HEK293 (cell line): ENCODE measurements around the gene KIF2C.
A peak's percentile ranks its signal among the peaks of the same experiment; 100 is the strongest.
"Not testable (repeated sequence)": the region's sequence is repeated elsewhere in the genome, so short reads cannot be mapped to it uniquely, and the experiment has no call there.

ENCODE experiments used
- CTCF ChIA-PET: fragments of 350-600 bp; formaldehyde crosslinking; extraction: SDS; loops from one replicate; lab custom pipeline; 2021; ENCODE audit warnings: antibody characterized with exemption; lab: Yijun Ruan, JAX
- POLR2A ChIA-PET: fragments of 300-600 bp; formaldehyde crosslinking; extraction: SDS; loops from one replicate; lab custom pipeline; 2020; ENCODE audit warnings: antibody characterized with exemption, inconsistent platforms; lab: Yijun Ruan, JAX
- H3K27ac ChIP-seq: fragments of 200-500 bp; sonication (Bioruptor generic); 2 replicates; pipeline ENCODE4 v1.5.1; 2014; ENCODE audit warnings: low read depth, low read length, control low read depth, inconsistent platforms; ENCODE audit errors: extremely low read depth
- H3K36me3 ChIP-seq, 2 experiments: fragments of 200-500 bp in 1 of 2; sonication (Bioruptor generic) in 1 of 2; 1 replicate in 1 of 2; 2 replicates in 1 of 2; pipeline ENCODE4 v1.5.1; 2014 to 2017; ENCODE audit warnings: inconsistent platforms in 2 of 2, low read length in 2 of 2; ENCODE audit not compliant: control insufficient read depth in 2 of 2, insufficient read depth in 1 of 2
- H3K4me1 ChIP-seq: fragments of 200-500 bp; sonication (Bioruptor generic); 2 replicates; pipeline ENCODE4 v1.5.1; 2014; ENCODE audit warnings: mild to moderate bottlenecking, low read length, inconsistent platforms; ENCODE audit not compliant: control insufficient read depth, insufficient read depth
- H3K4me3 ChIP-seq: 2 replicates; pipeline ENCODE4 v1.5.1; 2011; ENCODE audit warnings: low read depth, mild to moderate bottlenecking, control low read depth, low read length, moderate library complexity
- H3K9me3 ChIP-seq: fragments of 200-500 bp; sonication (Bioruptor generic); 2 replicates; pipeline ENCODE4 v1.5.1; 2014; ENCODE audit warnings: low read depth, low read length, inconsistent platforms; ENCODE audit not compliant: control insufficient read depth, insufficient read depth
- AEBP2 ChIP-seq: fragments of 450-650 bp; formaldehyde crosslinking; IDR thresholded peaks from 2 replicates; pipeline ENCODE4 v1.5.1; 2016; ENCODE audit warnings: missing biosample characterization, missing genetic modification characterization, borderline replicate concordance
- BCL11A ChIP-seq: fragments of 450-650 bp; formaldehyde crosslinking; IDR thresholded peaks from 2 replicates; pipeline ENCODE4 v1.5.1; 2016; ENCODE audit warnings: low read depth, missing biosample characterization, missing genetic modification characterization
- ELK4 ChIP-seq: IDR thresholded peaks from 2 replicates; pipeline ENCODE4 v1.6.1; 2011; ENCODE audit warnings: mild to moderate bottlenecking, low read depth, low read length, borderline replicate concordance
- FEZF1 ChIP-seq: fragments of 450-650 bp; formaldehyde crosslinking; IDR thresholded peaks from 2 replicates; pipeline ENCODE4 v1.5.1; 2016; ENCODE audit warnings: missing biosample characterization, missing genetic modification characterization
- GFI1B ChIP-seq: fragments of 450-650 bp; formaldehyde crosslinking; IDR thresholded peaks from 2 replicates; pipeline ENCODE4 v1.5.1; 2016; ENCODE audit warnings: missing biosample characterization, missing genetic modification characterization
- IKZF3 ChIP-seq: fragments of 450-650 bp; IDR thresholded peaks from 2 replicates; pipeline ENCODE4 v1.5.0; 2018; ENCODE audit warnings: missing biosample characterization, mild to moderate bottlenecking, missing genetic modification characterization, moderate library complexity
- KLF1 ChIP-seq: fragments of 450-650 bp; formaldehyde crosslinking; IDR thresholded peaks from 2 replicates; pipeline ENCODE4 v1.5.1; 2016; ENCODE audit warnings: missing biosample characterization, missing genetic modification characterization
- KLF16 ChIP-seq: fragments of 450-650 bp; formaldehyde crosslinking; IDR thresholded peaks from 2 replicates; pipeline ENCODE4 v1.5.1; 2017; ENCODE audit warnings: missing biosample characterization, missing genetic modification characterization
- KLF8 ChIP-seq: fragments of 450-650 bp; formaldehyde crosslinking; IDR thresholded peaks from 2 replicates; pipeline ENCODE4 v1.5.1; 2016; ENCODE audit warnings: missing biosample characterization, missing genetic modification characterization
- OVOL3 ChIP-seq: fragments of 450-650 bp; formaldehyde crosslinking; IDR thresholded peaks from 2 replicates; pipeline ENCODE4 v1.5.1; 2016; ENCODE audit warnings: missing biosample characterization, missing genetic modification characterization
- ZBTB1 ChIP-seq: fragments of 450-650 bp; formaldehyde crosslinking; IDR thresholded peaks from 2 replicates; pipeline ENCODE4 v1.5.1; 2016; ENCODE audit warnings: missing biosample characterization, missing genetic modification characterization
- ZFP69B ChIP-seq: fragments of 450-650 bp; formaldehyde crosslinking; IDR thresholded peaks from 2 replicates; pipeline ENCODE4 v1.5.1; 2016; ENCODE audit warnings: missing biosample characterization, missing genetic modification characterization
- ZNF146 ChIP-seq: fragments of 450-650 bp; formaldehyde crosslinking; IDR thresholded peaks from 2 replicates; pipeline ENCODE4 v1.5.1; 2016; ENCODE audit warnings: missing biosample characterization, missing genetic modification characterization
- ZNF248 ChIP-seq: fragments of 450-650 bp; formaldehyde crosslinking; IDR thresholded peaks from 2 replicates; pipeline ENCODE4 v1.5.1; 2017; ENCODE audit warnings: missing biosample characterization, missing genetic modification characterization
- ZNF266 ChIP-seq: fragments of 450-650 bp; formaldehyde crosslinking; IDR thresholded peaks from 2 replicates; pipeline ENCODE4 v1.5.1; 2016; ENCODE audit warnings: missing biosample characterization, missing genetic modification characterization, low read depth
- ZNF354C ChIP-seq: fragments of 450-650 bp; formaldehyde crosslinking; IDR thresholded peaks from 2 replicates; pipeline ENCODE4 v1.5.1; 2016; ENCODE audit warnings: missing biosample characterization, missing genetic modification characterization, low read depth, borderline replicate concordance
- ZNF394 ChIP-seq: fragments of 450-650 bp; formaldehyde crosslinking; IDR thresholded peaks from 2 replicates; pipeline ENCODE4 v1.5.1; 2016; ENCODE audit warnings: missing biosample characterization, missing genetic modification characterization, mild to moderate bottlenecking, moderate library complexity, borderline replicate concordance
- ZNF501 ChIP-seq: fragments of 450-650 bp; formaldehyde crosslinking; IDR thresholded peaks from 2 replicates; pipeline ENCODE4 v1.5.1; 2016; ENCODE audit warnings: missing biosample characterization, missing genetic modification characterization
- ZNF645 ChIP-seq: fragments of 450-650 bp; formaldehyde crosslinking; IDR thresholded peaks from 2 replicates; pipeline ENCODE4; 2016; ENCODE audit warnings: missing biosample characterization, missing genetic modification characterization
- ZNF777 ChIP-seq: fragments of 450-650 bp; formaldehyde crosslinking; IDR thresholded peaks from 2 replicates; pipeline ENCODE4 v1.5.1; 2017; ENCODE audit warnings: missing biosample characterization, missing genetic modification characterization, borderline replicate concordance
- ZNF792 ChIP-seq: fragments of 450-650 bp; formaldehyde crosslinking; IDR thresholded peaks from 2 replicates; pipeline ENCODE4 v1.5.1; 2016; ENCODE audit warnings: missing biosample characterization, missing genetic modification characterization
- ZSCAN18 ChIP-seq: fragments of 450-650 bp; formaldehyde crosslinking; IDR thresholded peaks from 2 replicates; pipeline ENCODE4 v1.5.1; 2016; ENCODE audit warnings: missing biosample characterization, missing genetic modification characterization

The KIF2C gene

GRCh38 chr1:44811234-44811633 lies 71.6 kb downstream of the KIF2C start (continued):
- TF ChIP-seq ZNF266 (no peak), GFI1B (tag by site-specific recombination) (no peak), ZSCAN18 (tag by site-specific recombination) (no peak), KLF16 (no peak), ZNF792 (tag by site-specific recombination) (no peak), ZNF501 (no peak), ZNF777 (tag by site-specific recombination) (no peak), ZNF354C (tag by site-specific recombination) (no peak), ZNF146 (tag by site-specific recombination) (no peak), KLF8 (no peak), ZNF645 (tag by site-specific recombination) (no peak)
- TF ChIP-seq, all 188 proteins: peak for 0

GRCh38 chr1:44812822-44813543 lies 73.3 kb downstream of the KIF2C start:
- CTCF ChIA-PET: interaction anchor here (0.7 kb wide), 1 partner anchor 193 kb away, joined by 4 read pairs; no protein-coding TSS in a partner anchor
- TF ChIP-seq ZFP69B (tag by site-specific recombination) (0 out of 2 replicates have a peak, but pooled peaks have one; percentile 9), ZNF394 (tag by site-specific recombination) (no peak)
- no peak overlapping the region for H3K27ac ChIP-seq
- no peak overlapping the region for H3K4me3 ChIP-seq
- no peaks in the 10 kb centered on the region for H3K9me3 ChIP-seq
- POLR2A ChIA-PET: interaction anchor here (0.6 to 1.4 kb wide), 5 partner anchors 10 to 1486 kb away, joined by 3 to 11 read pairs (median 5); partner anchors contain the start of genes PLK3 and RPS8
- peaks cover 0 to 30% of the 10 kb centered on the region in 2 experiments; a peak in 1 of 3 replicates for H3K36me3 ChIP-seq
- peaks cover 13% of the 10 kb centered on the region for H3K4me1 ChIP-seq

- H3K9me3 ChIP-seq, POLR2A ChIA-PET, H3K4me3 ChIP-seq, H3K4me1 ChIP-seq, H3K27ac ChIP-seq: not testable (repeated sequence)
- peaks cover 0 to 22% of the 10 kb centered on the region in 2 experiments; a peak in 1 of 3 replicates for H3K36me3 ChIP-seq
- CTCF ChIA-PET: interaction anchor here (0.7 to 0.8 kb wide), 2 partner anchors 16 to 362 kb away, joined by 3 read pairs; partner anchors contain the start of gene PLK3
Measured at GRCh38 chr1:44815926-44816325, 76.3 kb downstream of the KIF2C start.

GRCh38 chr1:44817307-44817706 lies 77.7 kb downstream of the KIF2C start:
- POLR2A ChIA-PET: interaction anchor here (0.6 to 6.1 kb wide), 6 partner anchors 9 to 176 kb away, joined by 3 to 84 read pairs (median 18); partner anchors contain the start of genes BTBD19, DYNLT4, PLK3 and RPS8
- H3K27ac ChIP-seq: no peak overlapping the region
- CTCF ChIA-PET: interaction anchor here (0.5 to 3.2 kb wide), 4 partner anchors 8 to 74 kb away, joined by 3 to 28 read pairs (median 7); partner anchors contain the start of genes BTBD19 and PLK3
- no peak for TF ChIP-seq IKZF3 (tag by site-specific recombination)
- TF ChIP-seq ZNF394 (tag by site-specific recombination): no peak
- TF ChIP-seq BCL11A (tag by site-specific recombination): no peak
- no peak for TF ChIP-seq FEZF1 (tag by site-specific recombination)
- no peak for TF ChIP-seq OVOL3
- TF ChIP-seq AEBP2 (tag by site-specific recombination): no peak
- no peak for TF ChIP-seq ELK4
- TF ChIP-seq ZNF248: no peak
- TF ChIP-seq KLF1 (tag by site-specific recombination): no peak
- TF ChIP-seq ZBTB1 (tag by site-specific recombination): no peak

More at GRCh38 chr1:44817307-44817706, 77.7 kb downstream of the KIF2C start:
- no peaks in the 10 kb centered on the region for H3K9me3 ChIP-seq
- H3K36me3 ChIP-seq: peaks cover 0 to 22% of the 10 kb centered on the region in 2 experiments; a peak in 1 of 3 replicates
- no peaks in the 10 kb centered on the region for H3K4me1 ChIP-seq
- H3K4me3 ChIP-seq: no peak overlapping the region
